HCT116 (cell line): ENCODE measurements around the gene DENND11. TPM values are rescaled to one million over a fixed set of nuclear protein-coding genes. Genes with fewer than 3 reads are reported as not detected.

Experiments
- ATAC-seq: fragments of 200-7000 bp; cut with Tn5 transposase; 2 replicates; pipeline ENCODE4 v1.9.1; 2020; ENCODE audit warnings: mild to moderate bottlenecking, moderate library complexity
- BruUV-seq: library from RNA; stranded (reverse); fragments of 400-500 nt; replicated peaks from 2 replicates; lab custom pipeline; 2021; lab: Mats Ljungman, UMichigan
- CTCF ChIA-PET: fragments of 300-600 bp; sonication (Branson Sonifier 250); formaldehyde crosslinking; loops from one replicate; lab custom pipeline; 2021; ENCODE audit warnings: antibody characterized with exemption; lab: Charles Lee
- POLR2A ChIA-PET: fragments of 300-600, 350-600 bp; sonication (Branson Sonifier 250); formaldehyde crosslinking; loops from one replicate; lab custom pipeline; 2021; ENCODE audit warnings: antibody characterized with exemption; lab: Charles Lee
- RAD21 ChIA-PET, 2 experiments: fragments of 300-600 bp; sonication (Branson Sonifier 250); formaldehyde crosslinking; loops; one replicate each; lab custom pipeline; 2023; ENCODE audit warnings: low total read pairs in 2 of 2; ENCODE audit not compliant: uncharacterized antibody in 2 of 2, unreplicated experiment in 2 of 2, low non-redundant PET in 1 of 2; lab: Charles Lee
- DNase-seq: peaks from one replicate; pipeline ENCODE4 v3.0.0-alpha.2; 2010; ENCODE audit warnings: low read depth, low spot score
- H2AFZ ChIP-seq: fragments of 200-600 bp; shearing (Covaris generic), sonication (generic); 2 replicates; pipeline ENCODE4 v1.6.1; 2017; ENCODE audit warnings: low read depth, mixed run types, mixed read lengths, antibody characterized with exemption, low read length; ENCODE audit not compliant: poor library complexity, severe bottlenecking
- H3K27ac ChIP-seq: 2 replicates; pipeline ENCODE4 v1.5.1; 2012; ENCODE audit warnings: low read depth, low read length
- H3K27me3 ChIP-seq: fragments of 200-600 bp; sonication (generic); 2 replicates; pipeline ENCODE4 v1.6.1; 2016; ENCODE audit warnings: mixed run types, low read length, mixed read lengths; ENCODE audit not compliant: insufficient read depth
- H3K36me3 ChIP-seq, 2 experiments: fragments of 200-500 bp in 1 of 2; fragments of 200-600 bp in 1 of 2; sonication (Bioruptor generic) in 1 of 2; sonication (generic) in 1 of 2; 2 replicates each; pipeline versions ENCODE4 v1.5.1 to v1.6.1; 2014 to 2016; ENCODE audit warnings: low read length in 2 of 2, inconsistent platforms in 1 of 2, mixed read lengths in 1 of 2, mixed run types in 1 of 2; ENCODE audit not compliant: insufficient read depth in 2 of 2, control insufficient read depth in 1 of 2
- H3K4me1 ChIP-seq, 2 experiments: fragments of 200-600 bp in 1 of 2; sonication (generic) in 1 of 2; 2 replicates each; pipeline versions ENCODE4 v1.5.1 to v1.6.1; 2012 to 2017; ENCODE audit warnings: low read length in 2 of 2, inconsistent platforms in 1 of 2, mild to moderate bottlenecking in 1 of 2, mixed read lengths in 1 of 2, mixed run types in 1 of 2, moderate library complexity in 1 of 2; ENCODE audit not compliant: insufficient read depth in 2 of 2, control insufficient read depth in 1 of 2
- H3K4me2 ChIP-seq: fragments of 200-600 bp; sonication (generic); 2 replicates; pipeline ENCODE4 v1.6.1; 2017; ENCODE audit warnings: mixed run types, low read length, mixed read lengths
- H3K4me3 ChIP-seq, 2 experiments: fragments of 200-600 bp in 1 of 2; sonication (generic) in 1 of 2; replicated peaks in 1 of 2; 2 replicates each; pipeline ENCODE4 v1.5.1; 2011 to 2016; ENCODE audit warnings: low read length in 2 of 2, control low read depth in 1 of 2, low read depth in 1 of 2, mild to moderate bottlenecking in 1 of 2, mixed read lengths in 1 of 2, mixed run types in 1 of 2
- H3K79me2 ChIP-seq: fragments of 200-600 bp; sonication (generic); 2 replicates; pipeline ENCODE4 v1.6.1; 2017; ENCODE audit warnings: mild to moderate bottlenecking, mixed run types, low read length, moderate library complexity, mixed read lengths; ENCODE audit not compliant: insufficient read depth
- H3K9ac ChIP-seq: fragments of 200-600 bp; sonication (generic); 2 replicates; pipeline ENCODE4 v1.6.1; 2016; ENCODE audit warnings: low read length, mixed read lengths
- H3K9me2 ChIP-seq: fragments of 200-600 bp; sonication (generic), shearing (Covaris generic); 2 replicates; pipeline ENCODE4 v1.6.1; 2017; ENCODE audit warnings: mixed run types, mild to moderate bottlenecking, moderate library complexity; ENCODE audit not compliant: insufficient read depth
- H3K9me3 ChIP-seq, 2 experiments: fragments of 200-500 bp in 1 of 2; fragments of 200-600 bp in 1 of 2; sonication (Bioruptor generic) in 1 of 2; sonication (generic) in 1 of 2; 2 replicates each; pipeline ENCODE4 v1.6.1; 2014 to 2017; ENCODE audit warnings: low read length in 2 of 2, mixed read lengths in 2 of 2, inconsistent platforms in 1 of 2, low read depth in 1 of 2, mild to moderate bottlenecking in 1 of 2, mixed run types in 1 of 2, moderate library complexity in 1 of 2; ENCODE audit not compliant: control insufficient read depth in 1 of 2, insufficient read depth in 1 of 2
- H4K20me1 ChIP-seq: fragments of 200-600 bp; sonication (generic), shearing (Covaris generic); 2 replicates; pipeline ENCODE4 v1.6.1; 2017; ENCODE audit warnings: mixed run types, mild to moderate bottlenecking, moderate library complexity; ENCODE audit not compliant: insufficient read depth
- CEBPB ChIP-seq: IDR thresholded peaks from 2 replicates; pipeline ENCODE4 v1.6.1; 2012; ENCODE audit warnings: low read depth
- EGR1 ChIP-seq: IDR thresholded peaks from 2 replicates; pipeline ENCODE4 v1.6.1; 2012; ENCODE audit warnings: low read depth
- ELF1 ChIP-seq: IDR thresholded peaks from 2 replicates; pipeline ENCODE4 v1.6.1; 2012; ENCODE audit warnings: low read depth, borderline replicate concordance
- EZH2 ChIP-seq: fragments of 200-600 bp; sonication (generic); IDR thresholded peaks from 2 replicates; pipeline ENCODE4 v1.6.1; 2017; ENCODE audit warnings: antibody characterized with exemption, mixed run types
- EZH2phosphoT487 ChIP-seq: fragments of 200-600 bp; IDR thresholded peaks from 2 replicates; pipeline ENCODE4 v1.6.1; 2018; ENCODE audit warnings: antibody characterized with exemption, borderline replicate concordance
- FOSL1 ChIP-seq: IDR thresholded peaks from 2 replicates; pipeline ENCODE4 v1.6.1; 2012; ENCODE audit warnings: low read depth
- POLR2AphosphoS5 ChIP-seq: IDR thresholded peaks from 2 replicates; pipeline ENCODE4 v1.6.1; 2011; ENCODE audit warnings: mild to moderate bottlenecking, low read depth, low read length, moderate library complexity
- RAD21 ChIP-seq: IDR thresholded peaks from 2 replicates; pipeline ENCODE4 v1.6.1; 2012; ENCODE audit warnings: low read depth, mild to moderate bottlenecking
- SIN3A ChIP-seq: IDR thresholded peaks from 2 replicates; pipeline ENCODE4 v1.6.1; 2012; ENCODE audit warnings: low read depth
- SRF ChIP-seq: IDR thresholded peaks from 2 replicates; pipeline ENCODE4 v1.6.1; 2012; ENCODE audit warnings: low read depth
- TCF7L2 ChIP-seq: IDR thresholded peaks from 2 replicates; pipeline ENCODE4 v1.7.0; 2011; ENCODE audit warnings: borderline replicate concordance, inconsistent platforms; ENCODE audit not compliant: insufficient read depth, insufficient read length; ENCODE audit errors: extremely low read depth
- YY1 ChIP-seq: IDR thresholded peaks from 2 replicates; pipeline ENCODE4 v1.6.1; 2011; ENCODE audit warnings: low read length, low read depth, moderate library complexity, mild to moderate bottlenecking; ENCODE audit not compliant: insufficient replicate concordance; ENCODE audit errors: extremely low read depth
- ZFX ChIP-seq: fragments of 450-650 bp; IDR thresholded peaks from 2 replicates; pipeline ENCODE4 v1.6.1; 2017
- intact Hi-C: fragments of 100-400 bp; cut with micrococcal nuclease; formaldehyde crosslinking; loops from 2 replicates; pipeline ENCODE4 v1.10.0; 2022
- total RNA-seq: library from RNA; stranded (reverse); gene quantifications from one replicate; pipeline ENCODE4 v1.2.1, GENCODE V29; 2021; ENCODE audit not compliant: unreplicated experiment
- TF ChIP-seq, protein P1 (sequence below): IDR thresholded peaks from 2 replicates; pipeline ENCODE4 v1.6.1; 2012
- TF ChIP-seq, protein P2 (sequence below): IDR thresholded peaks from 2 replicates; pipeline ENCODE4 v1.6.1; 2012; ENCODE audit warnings: low read depth
- TF ChIP-seq, protein P3 (sequence below): IDR thresholded peaks from 2 replicates; pipeline ENCODE4 v1.6.1; 2012
- TF ChIP-seq, protein P4 (sequence below), 3 experiments: fragments of 200-600 bp in 1 of 3; sonication (generic) in 1 of 3; IDR thresholded peaks in 2 of 3; conservative IDR thresholded peaks in 1 of 3; 2 replicates each; pipeline ENCODE4 v1.5.1; 2012 to 2017; ENCODE audit warnings: low read depth in 2 of 3, low read length in 2 of 3, antibody characterized with exemption in 1 of 3, borderline replicate concordance in 1 of 3, control low read depth in 1 of 3, mild to moderate bottlenecking in 1 of 3, mixed read lengths in 1 of 3, mixed run types in 1 of 3, moderate library complexity in 1 of 3; ENCODE audit not compliant: insufficient read depth in 1 of 3

Gene DENND11
- total RNA-seq, 1 experiment from 2014 or later: 23.4 TPM

DNA sequence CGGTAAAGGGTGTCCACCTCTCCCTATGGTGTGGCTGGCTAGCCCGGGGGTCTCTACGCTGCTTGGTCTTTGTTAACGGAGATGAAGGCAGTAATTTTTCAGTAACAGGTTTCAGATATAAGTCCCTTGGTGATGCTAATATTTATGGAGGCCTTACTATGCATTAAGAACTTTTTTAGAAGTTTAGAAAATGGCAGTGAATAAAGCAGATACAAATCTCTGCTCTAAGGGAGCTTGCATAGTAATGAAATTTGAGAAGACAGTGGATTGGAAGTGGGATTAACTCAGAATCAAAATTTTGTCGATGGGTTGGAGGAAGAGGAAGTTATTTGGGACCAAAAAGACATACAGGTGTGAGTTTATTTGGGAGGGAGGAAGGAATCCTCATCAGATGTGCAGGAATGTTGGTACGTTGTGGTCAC is 36.6 kb upstream of the DENND11 start (continued):
- TF ChIP-seq, protein P1, sequence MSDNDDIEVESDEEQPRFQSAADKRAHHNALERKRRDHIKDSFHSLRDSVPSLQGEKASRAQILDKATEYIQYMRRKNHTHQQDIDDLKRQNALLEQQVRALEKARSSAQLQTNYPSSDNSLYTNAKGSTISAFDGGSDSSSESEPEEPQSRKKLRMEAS: peak; percentile 30; the same call in 1 of the 2 replicates
- no peak for TF ChIP-seq EZH2

DNA sequence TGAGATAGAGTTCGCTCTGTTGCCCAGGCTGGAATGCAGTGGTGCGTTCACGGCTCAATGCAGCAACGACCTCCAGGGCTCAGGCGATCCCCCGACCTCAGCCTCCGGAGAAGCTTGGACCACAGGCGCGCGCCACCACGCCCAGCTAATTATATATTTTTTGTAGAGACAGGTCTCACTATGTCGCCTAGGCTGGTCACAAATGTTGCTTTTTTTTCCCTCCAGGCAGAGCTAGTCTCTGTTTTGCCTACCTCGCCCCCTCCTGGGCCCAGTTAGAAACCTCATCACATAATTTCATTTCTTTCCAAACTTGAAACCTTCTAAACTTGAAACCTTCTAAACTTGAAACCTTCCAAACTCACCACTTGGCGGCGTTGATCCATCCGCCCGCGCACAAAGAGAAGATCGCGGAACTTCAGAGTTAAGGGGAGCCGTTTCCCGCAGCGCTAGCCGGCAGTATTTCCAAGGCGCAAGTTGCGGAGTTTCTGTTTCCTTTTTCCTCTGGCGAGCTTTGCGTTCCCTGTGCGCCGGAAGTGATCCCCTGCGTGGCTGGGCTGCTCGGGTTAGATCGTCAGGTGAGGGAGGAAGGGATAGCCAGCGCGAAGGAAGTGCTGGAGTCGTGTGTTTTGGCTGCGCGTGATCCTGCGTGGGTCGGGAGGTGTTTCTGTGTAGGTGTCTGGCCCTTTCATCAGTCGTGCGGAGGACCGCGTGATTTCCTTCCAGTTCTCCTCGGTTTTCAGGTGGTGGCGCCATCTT is 36.0 kb upstream of the DENND11 start, which contains the start of gene SSBP1:
TSS of gene SSBP1 (plus strand) at position 523 of the 756 bp plus-strand sequence. CDS start 809 bp downstream, outside the sequence.
- Histone ChIP-seq H3K27ac (peak within 1 kb of the TSS; percentile 66), H3K4me1 (peaks cover 4 to 13% of the 10 kb centered on the region in 2 experiments; a peak in 3 of 4 replicates), H3K9me3 (no peaks in the 10 kb centered on the region), H3K4me2 (peak within 1 kb of the TSS; percentile 84), H2AFZ (peak within 1 kb of the TSS; percentile 97), H3K79me2 (peaks cover 48% of the 10 kb centered on the region), H3K36me3 (peaks cover 23 to 24% of the 10 kb centered on the region in 2 experiments), H3K9ac (peak within 1 kb of the TSS; percentile 89), H3K27me3 (no peaks in the 10 kb centered on the region), H3K9me2 (no peaks in the 10 kb centered on the region), H4K20me1 (peaks cover 6% of the 10 kb centered on the region; the same call in 1 of the 2 replicates), H3K4me3 (peak within 1 kb of the TSS; percentile 86 to 88)
- peak; percentile 95 for DNase-seq
- RAD21 ChIA-PET: no interaction called here
- CTCF ChIA-PET: interaction anchor here (0.8 to 2.5 kb wide), 15 partner anchors 8 to 451 kb away, joined by 3 to 21 read pairs (median 3); partner anchors contain the start of gene WEE2
- ATAC-seq: peak; percentile 88
- POLR2A ChIA-PET: interaction anchor here (0.7 to 1.4 kb wide), 3 partner anchors 16 to 83 kb away, joined by 3 to 4 read pairs (median 3); no protein-coding TSS in a partner anchor
- BruUV-seq: no TSS peak
- intact Hi-C loops: loop anchor here (1.0 to 10.0 kb wide), 3 partner anchors 84 to 723 kb away; partner anchors contain the start of genes AGK and MRPS33
- peak; percentile 75 for TF ChIP-seq ELF1
- TF ChIP-seq EZH2: no peak
- TF ChIP-seq RAD21: peak; percentile 64
- TF ChIP-seq SIN3A: peak; percentile 95; the same call in 1 of the 2 replicates
- peak; percentile 92 for TF ChIP-seq EGR1
- peak; percentile 69 for TF ChIP-seq YY1
- TF ChIP-seq TCF7L2: peak; percentile 77
- no peak for TF ChIP-seq ZFX
- no peak for TF ChIP-seq EZH2phosphoT487
- TF ChIP-seq POLR2AphosphoS5: peak; percentile 92
- 0 out of 2 replicates have a peak, but pooled peaks have one; percentile 29 for TF ChIP-seq FOSL1
- TF ChIP-seq, protein P2, sequence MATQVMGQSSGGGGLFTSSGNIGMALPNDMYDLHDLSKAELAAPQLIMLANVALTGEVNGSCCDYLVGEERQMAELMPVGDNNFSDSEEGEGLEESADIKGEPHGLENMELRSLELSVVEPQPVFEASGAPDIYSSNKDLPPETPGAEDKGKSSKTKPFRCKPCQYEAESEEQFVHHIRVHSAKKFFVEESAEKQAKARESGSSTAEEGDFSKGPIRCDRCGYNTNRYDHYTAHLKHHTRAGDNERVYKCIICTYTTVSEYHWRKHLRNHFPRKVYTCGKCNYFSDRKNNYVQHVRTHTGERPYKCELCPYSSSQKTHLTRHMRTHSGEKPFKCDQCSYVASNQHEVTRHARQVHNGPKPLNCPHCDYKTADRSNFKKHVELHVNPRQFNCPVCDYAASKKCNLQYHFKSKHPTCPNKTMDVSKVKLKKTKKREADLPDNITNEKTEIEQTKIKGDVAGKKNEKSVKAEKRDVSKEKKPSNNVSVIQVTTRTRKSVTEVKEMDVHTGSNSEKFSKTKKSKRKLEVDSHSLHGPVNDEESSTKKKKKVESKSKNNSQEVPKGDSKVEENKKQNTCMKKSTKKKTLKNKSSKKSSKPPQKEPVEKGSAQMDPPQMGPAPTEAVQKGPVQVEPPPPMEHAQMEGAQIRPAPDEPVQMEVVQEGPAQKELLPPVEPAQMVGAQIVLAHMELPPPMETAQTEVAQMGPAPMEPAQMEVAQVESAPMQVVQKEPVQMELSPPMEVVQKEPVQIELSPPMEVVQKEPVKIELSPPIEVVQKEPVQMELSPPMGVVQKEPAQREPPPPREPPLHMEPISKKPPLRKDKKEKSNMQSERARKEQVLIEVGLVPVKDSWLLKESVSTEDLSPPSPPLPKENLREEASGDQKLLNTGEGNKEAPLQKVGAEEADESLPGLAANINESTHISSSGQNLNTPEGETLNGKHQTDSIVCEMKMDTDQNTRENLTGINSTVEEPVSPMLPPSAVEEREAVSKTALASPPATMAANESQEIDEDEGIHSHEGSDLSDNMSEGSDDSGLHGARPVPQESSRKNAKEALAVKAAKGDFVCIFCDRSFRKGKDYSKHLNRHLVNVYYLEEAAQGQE: no peak
- TF ChIP-seq, protein P3, sequence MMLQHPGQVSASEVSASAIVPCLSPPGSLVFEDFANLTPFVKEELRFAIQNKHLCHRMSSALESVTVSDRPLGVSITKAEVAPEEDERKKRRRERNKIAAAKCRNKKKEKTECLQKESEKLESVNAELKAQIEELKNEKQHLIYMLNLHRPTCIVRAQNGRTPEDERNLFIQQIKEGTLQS: no peak; the same call in 1 of the 2 replicates
- TF ChIP-seq, protein P1: peak; percentile 97
- TF ChIP-seq, protein P4, sequence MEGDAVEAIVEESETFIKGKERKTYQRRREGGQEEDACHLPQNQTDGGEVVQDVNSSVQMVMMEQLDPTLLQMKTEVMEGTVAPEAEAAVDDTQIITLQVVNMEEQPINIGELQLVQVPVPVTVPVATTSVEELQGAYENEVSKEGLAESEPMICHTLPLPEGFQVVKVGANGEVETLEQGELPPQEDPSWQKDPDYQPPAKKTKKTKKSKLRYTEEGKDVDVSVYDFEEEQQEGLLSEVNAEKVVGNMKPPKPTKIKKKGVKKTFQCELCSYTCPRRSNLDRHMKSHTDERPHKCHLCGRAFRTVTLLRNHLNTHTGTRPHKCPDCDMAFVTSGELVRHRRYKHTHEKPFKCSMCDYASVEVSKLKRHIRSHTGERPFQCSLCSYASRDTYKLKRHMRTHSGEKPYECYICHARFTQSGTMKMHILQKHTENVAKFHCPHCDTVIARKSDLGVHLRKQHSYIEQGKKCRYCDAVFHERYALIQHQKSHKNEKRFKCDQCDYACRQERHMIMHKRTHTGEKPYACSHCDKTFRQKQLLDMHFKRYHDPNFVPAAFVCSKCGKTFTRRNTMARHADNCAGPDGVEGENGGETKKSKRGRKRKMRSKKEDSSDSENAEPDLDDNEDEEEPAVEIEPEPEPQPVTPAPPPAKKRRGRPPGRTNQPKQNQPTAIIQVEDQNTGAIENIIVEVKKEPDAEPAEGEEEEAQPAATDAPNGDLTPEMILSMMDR (IDR thresholded peaks at IDR 0.05 in 2 of 3, conservative IDR thresholded peaks at IDR 0.05 in 1 of 3; ENCODE audit: borderline replicate concordance in 1 of 3, insufficient read depth in 1 of 3, low read depth in 2 of 3, low read length in 2 of 3): peak; percentile 68 to 97 (median 78)
- peak; percentile 96 for TF ChIP-seq SRF
- peak; percentile 78 for TF ChIP-seq CEBPB
